HepG2 (cell line): Measurements from ENCODE around the gene ABCB6. TPM values are rescaled to one million over a fixed set of nuclear protein-coding genes. Genes with fewer than 3 reads are reported as not detected.

Experiments
- CCDC6 ChIP-seq: sonication (generic); formaldehyde crosslinking; IDR thresholded peaks from 2 replicates; pipeline ENCODE4 v1.8.1; 2022; ENCODE audit warnings: mild to moderate bottlenecking, missing genetic modification reagents, moderate library complexity
- HNRNPH1 ChIP-seq: fragments of 200-400 bp; formaldehyde crosslinking; optimal IDR thresholded peaks from 2 replicates; pipeline ENCODE3; 2017; ENCODE audit warnings: mild to moderate bottlenecking, low read depth, low read length
- HNRNPK ChIP-seq: fragments of 200-400 bp; formaldehyde crosslinking; IDR thresholded peaks from 2 replicates; pipeline ENCODE4 v1.6.1; 2018; ENCODE audit warnings: low read length, low read depth, moderate library complexity, mild to moderate bottlenecking; ENCODE audit not compliant: poor library complexity, severe bottlenecking
- HNRNPUL1 ChIP-seq: fragments of 200-400 bp; formaldehyde crosslinking; IDR thresholded peaks from 2 replicates; pipeline ENCODE4 v1.6.1; 2017; ENCODE audit warnings: low read depth, mild to moderate bottlenecking, low read length, moderate library complexity
- ISX ChIP-seq: sonication (generic); formaldehyde crosslinking; conservative IDR thresholded peaks from 2 replicates; pipeline ENCODE4 v1.5.0; 2020; ENCODE audit warnings: missing genetic modification reagents
- KDM6A ChIP-seq: IDR thresholded peaks from 2 replicates; pipeline ENCODE4 v1.6.1; 2016; ENCODE audit warnings: low read depth
- MEF2D ChIP-seq: sonication (generic); formaldehyde crosslinking; IDR thresholded peaks from 2 replicates; pipeline ENCODE4 v1.5.1; 2020; ENCODE audit warnings: mild to moderate bottlenecking, missing genetic modification reagents
- RBM22 ChIP-seq: fragments of 200-400 bp; formaldehyde crosslinking; optimal IDR thresholded peaks from 2 replicates; pipeline ENCODE3; 2017; ENCODE audit warnings: mild to moderate bottlenecking, low read length, moderate library complexity
- SIX1 ChIP-seq: sonication (generic); formaldehyde crosslinking; IDR thresholded peaks from 2 replicates; pipeline ENCODE4 v1.4.0; 2020; ENCODE audit warnings: missing genetic modification reagents, borderline replicate concordance
- SNAI1 ChIP-seq: sonication (generic); formaldehyde crosslinking; IDR thresholded peaks from 2 replicates; pipeline ENCODE4 v1.5.0; 2020; ENCODE audit warnings: mild to moderate bottlenecking, missing genetic modification reagents, borderline replicate concordance
- SP5 ChIP-seq: IDR thresholded peaks from 2 replicates; pipeline ENCODE4 v1.6.1; 2016; ENCODE audit warnings: low read depth, borderline replicate concordance
- SPEN ChIP-seq: sonication (generic); formaldehyde crosslinking; IDR thresholded peaks from 2 replicates; pipeline ENCODE4 v1.5.1; 2020; ENCODE audit warnings: low read depth, mild to moderate bottlenecking, missing genetic modification reagents
- TBX2 ChIP-seq: sonication (generic); formaldehyde crosslinking; IDR thresholded peaks from 2 replicates; pipeline ENCODE4 v1.5.0; 2020; ENCODE audit warnings: missing genetic modification reagents, mild to moderate bottlenecking, borderline replicate concordance
- TEF ChIP-seq: sonication (generic); formaldehyde crosslinking; IDR thresholded peaks from 2 replicates; pipeline ENCODE4 v1.5.0; 2020; ENCODE audit warnings: missing genetic modification reagents
- ZNF496 ChIP-seq: sonication (generic); formaldehyde crosslinking; IDR thresholded peaks from 2 replicates; pipeline ENCODE4 v1.8.1; 2023; ENCODE audit warnings: mild to moderate bottlenecking, moderate library complexity, missing genetic modification reagents; ENCODE audit not compliant: insufficient replicate concordance
- ZNF510 ChIP-seq: sonication (generic); formaldehyde crosslinking; IDR thresholded peaks from 2 replicates; pipeline ENCODE4 v1.4.0; 2020; ENCODE audit warnings: low read depth, mild to moderate bottlenecking, missing genetic modification reagents
- ZNF614 ChIP-seq: IDR thresholded peaks from 2 replicates; pipeline ENCODE4 v1.6.1; 2018; ENCODE audit warnings: missing biosample characterization, missing genetic modification reagents, inconsistent platforms, borderline replicate concordance
- polyA plus RNA-seq, 8 experiments: library from polyadenylated mRNA; depleted of rRNA in 3 of 8; stranded (reverse) in 7 of 8; unstranded in 1 of 8; fragments of >200 nt; fragmentation: Illumina TruSeq in 4 of 8; extraction: Trizol in 4 of 8; gene quantifications; 2 replicates each; pipeline versions ENCODE4 v1.2.1 to v1.2.3, GENCODE V29; 2011 to 2016; ENCODE audit warnings: low read depth in 4 of 8, missing spikeins in 1 of 8, mixed read lengths in 1 of 8; ENCODE audit not compliant: insufficient read depth in 1 of 8
- total RNA-seq, 5 experiments: library from RNA; depleted of rRNA; stranded (reverse); fragments of >200 nt; fragmentation: Illumina TruSeq; extraction: Trizol; gene quantifications; 2 replicates each; pipeline ENCODE4 v1.2.3, GENCODE V29; 2016; ENCODE audit warnings: low read depth in 1 of 5
- TF ChIP-seq, protein P1 (sequence below): sonication (generic); formaldehyde crosslinking; IDR thresholded peaks from 2 replicates; pipeline ENCODE4 v1.5.1; 2020; ENCODE audit warnings: mild to moderate bottlenecking, missing genetic modification reagents, borderline replicate concordance
- TF ChIP-seq, protein P2 (sequence below): sonication (generic); formaldehyde crosslinking; conservative IDR thresholded peaks from 2 replicates; pipeline ENCODE4 v1.4.0; 2020; ENCODE audit warnings: missing genetic modification reagents
- TF ChIP-seq, protein P3 (sequence below): IDR thresholded peaks from 2 replicates; pipeline ENCODE4 v1.6.1; 2016; ENCODE audit warnings: missing biosample characterization, missing genetic modification reagents, low read depth

The ABCB6 gene
- total and polyA plus RNA-seq, 2 of the 13 experiments (the other 11 are each of a cell fraction or from before 2014, with no cell fraction given), result 91.1 to 137 TPM

GRCh38 chr2:219177552-219178376, 41.0 kb downstream of the ABCB6 start, which contains the start of gene RETREG2 (continued):
- TF ChIP-seq TBX2 (CRISPR knock-in tag), result peak; percentile 66
- TF ChIP-seq KDM6A, result no peak
- TF ChIP-seq, protein P1, sequence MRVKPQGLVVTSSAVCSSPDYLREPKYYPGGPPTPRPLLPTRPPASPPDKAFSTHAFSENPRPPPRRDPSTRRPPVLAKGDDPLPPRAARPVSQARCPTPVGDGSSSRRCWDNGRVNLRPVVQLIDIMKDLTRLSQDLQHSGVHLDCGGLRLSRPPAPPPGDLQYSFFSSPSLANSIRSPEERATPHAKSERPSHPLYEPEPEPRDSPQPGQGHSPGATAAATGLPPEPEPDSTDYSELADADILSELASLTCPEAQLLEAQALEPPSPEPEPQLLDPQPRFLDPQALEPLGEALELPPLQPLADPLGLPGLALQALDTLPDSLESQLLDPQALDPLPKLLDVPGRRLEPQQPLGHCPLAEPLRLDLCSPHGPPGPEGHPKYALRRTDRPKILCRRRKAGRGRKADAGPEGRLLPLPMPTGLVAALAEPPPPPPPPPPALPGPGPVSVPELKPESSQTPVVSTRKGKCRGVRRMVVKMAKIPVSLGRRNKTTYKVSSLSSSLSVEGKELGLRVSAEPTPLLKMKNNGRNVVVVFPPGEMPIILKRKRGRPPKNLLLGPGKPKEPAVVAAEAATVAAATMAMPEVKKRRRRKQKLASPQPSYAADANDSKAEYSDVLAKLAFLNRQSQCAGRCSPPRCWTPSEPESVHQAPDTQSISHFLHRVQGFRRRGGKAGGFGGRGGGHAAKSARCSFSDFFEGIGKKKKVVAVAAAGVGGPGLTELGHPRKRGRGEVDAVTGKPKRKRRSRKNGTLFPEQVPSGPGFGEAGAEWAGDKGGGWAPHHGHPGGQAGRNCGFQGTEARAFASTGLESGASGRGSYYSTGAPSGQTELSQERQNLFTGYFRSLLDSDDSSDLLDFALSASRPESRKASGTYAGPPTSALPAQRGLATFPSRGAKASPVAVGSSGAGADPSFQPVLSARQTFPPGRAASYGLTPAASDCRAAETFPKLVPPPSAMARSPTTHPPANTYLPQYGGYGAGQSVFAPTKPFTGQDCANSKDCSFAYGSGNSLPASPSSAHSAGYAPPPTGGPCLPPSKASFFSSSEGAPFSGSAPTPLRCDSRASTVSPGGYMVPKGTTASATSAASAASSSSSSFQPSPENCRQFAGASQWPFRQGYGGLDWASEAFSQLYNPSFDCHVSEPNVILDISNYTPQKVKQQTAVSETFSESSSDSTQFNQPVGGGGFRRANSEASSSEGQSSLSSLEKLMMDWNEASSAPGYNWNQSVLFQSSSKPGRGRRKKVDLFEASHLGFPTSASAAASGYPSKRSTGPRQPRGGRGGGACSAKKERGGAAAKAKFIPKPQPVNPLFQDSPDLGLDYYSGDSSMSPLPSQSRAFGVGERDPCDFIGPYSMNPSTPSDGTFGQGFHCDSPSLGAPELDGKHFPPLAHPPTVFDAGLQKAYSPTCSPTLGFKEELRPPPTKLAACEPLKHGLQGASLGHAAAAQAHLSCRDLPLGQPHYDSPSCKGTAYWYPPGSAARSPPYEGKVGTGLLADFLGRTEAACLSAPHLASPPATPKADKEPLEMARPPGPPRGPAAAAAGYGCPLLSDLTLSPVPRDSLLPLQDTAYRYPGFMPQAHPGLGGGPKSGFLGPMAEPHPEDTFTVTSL (CRISPR knock-in tag), result peak; percentile 27; the same call in 1 of the 2 replicates
- TF ChIP-seq ISX (CRISPR knock-in tag), result no peak
- TF ChIP-seq, protein P2, sequence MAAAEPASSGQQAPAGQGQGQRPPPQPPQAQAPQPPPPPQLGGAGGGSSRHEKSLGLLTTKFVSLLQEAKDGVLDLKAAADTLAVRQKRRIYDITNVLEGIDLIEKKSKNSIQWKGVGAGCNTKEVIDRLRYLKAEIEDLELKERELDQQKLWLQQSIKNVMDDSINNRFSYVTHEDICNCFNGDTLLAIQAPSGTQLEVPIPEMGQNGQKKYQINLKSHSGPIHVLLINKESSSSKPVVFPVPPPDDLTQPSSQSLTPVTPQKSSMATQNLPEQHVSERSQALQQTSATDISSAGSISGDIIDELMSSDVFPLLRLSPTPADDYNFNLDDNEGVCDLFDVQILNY, result 0 out of 2 replicates have a peak, but pooled peaks have one; percentile 28
- TF ChIP-seq SNAI1 (CRISPR knock-in tag), result peak; percentile 95
- TF ChIP-seq CCDC6 (CRISPR knock-in tag), result peak; percentile 80; the same call in 1 of the 2 replicates
- TF ChIP-seq HNRNPH1, result no peak
- no peak for TF ChIP-seq ZNF496 (CRISPR knock-in tag)
- peak; percentile 90; the same call in 1 of the 2 replicates for TF ChIP-seq ZNF510
- TF ChIP-seq ZNF614 (CRISPR knock-in tag), result no peak
- TF ChIP-seq, protein P3, sequence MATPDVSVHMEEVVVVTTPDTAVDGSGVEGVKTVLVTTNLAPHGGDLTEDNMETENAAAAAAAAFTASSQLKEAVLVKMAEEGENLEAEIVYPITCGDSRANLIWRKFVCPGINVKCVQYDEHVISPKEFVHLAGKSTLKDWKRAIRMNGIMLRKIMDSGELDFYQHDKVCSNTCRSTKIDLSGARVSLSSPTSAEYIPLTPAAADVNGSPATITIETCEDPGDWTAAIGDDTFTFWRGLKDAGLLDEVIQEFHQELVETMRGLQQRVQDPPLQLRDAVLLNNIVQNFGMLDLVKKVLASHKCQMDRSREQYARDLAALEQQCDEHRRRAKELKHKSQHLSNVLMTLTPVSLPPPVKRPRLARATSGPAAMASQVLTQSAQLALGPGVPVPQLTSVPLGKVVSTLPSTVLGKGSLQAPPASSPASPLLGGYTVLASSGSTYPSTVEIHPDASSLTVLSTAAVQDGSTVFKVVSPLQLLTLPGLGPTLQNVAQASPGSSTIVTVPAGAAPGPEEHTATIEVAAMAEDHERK (CRISPR knock-in tag), result no peak
- no peak for TF ChIP-seq HNRNPUL1
- TF ChIP-seq RBM22, result peak; percentile 76
- no peak for TF ChIP-seq MEF2D (CRISPR knock-in tag)
- peak; percentile 91 for TF ChIP-seq SPEN (CRISPR knock-in tag)
- TF ChIP-seq TEF (CRISPR knock-in tag), result no peak
- TF ChIP-seq SIX1, result no peak; the same call in 1 of the 2 replicates
- TF ChIP-seq HNRNPK, result peak; percentile 45
- TF ChIP-seq SP5 (CRISPR knock-in tag), result 0 out of 2 replicates have a peak, but pooled peaks have one; percentile 36
